ENCODE data around the gene NEK9.

NEK9 gene

GRCh38 chr14:75167325-75167724 is 40.5 kb upstream of the NEK9 start:
- no peak overlapping the region for H3K9ac ChIP-seq (ENCODE audit: low read length)
- 0 out of 2 replicates have a peak, but pooled peaks cover 4% of the 10 kb centered on the region for H4K20me1 ChIP-seq (ENCODE audit: insufficient read depth, low read length)
- no peak overlapping the region for H3K4me3 ChIP-seq (ENCODE audit: low read length)
- TF ChIP-seq CTCF (IDR thresholded peaks at IDR 0.05; ENCODE audit: low read length), result no peak
- no peak for TF ChIP-seq EZH2 (optimal IDR thresholded peaks at IDR 0.05; ENCODE audit: low read depth, low read length)
- H3K27me3 ChIP-seq (replicated peaks; ENCODE audit: insufficient read depth, low read length), result no peaks in the 10 kb centered on the region
- H3K79me2 ChIP-seq (ENCODE audit: low read length), result peaks cover 92% of the 10 kb centered on the region
- no peaks in the 10 kb centered on the region for H3K9me3 ChIP-seq (replicated peaks; ENCODE audit: insufficient read depth, low read length)
- H3K27ac ChIP-seq (ENCODE audit: low read length), result no peak overlapping the region
- no peaks in the 10 kb centered on the region for H3K36me3 ChIP-seq (replicated peaks; ENCODE audit: insufficient read depth, low read length)
- H3K9me2 ChIP-seq (replicated peaks; ENCODE audit: insufficient read depth, low read length), result no peaks in the 10 kb centered on the region
- H3K4me2 ChIP-seq (ENCODE audit: low read depth, low read length), result no peak overlapping the region
- no peak overlapping the region for H2AFZ ChIP-seq (ENCODE audit: low read length)
- no peak for DNase-seq
- H3F3A ChIP-seq (ENCODE audit: insufficient read depth, low read length), result no peaks in the 10 kb centered on the region
- H3K4me1 ChIP-seq (ENCODE audit: low read length), result no peaks in the 10 kb centered on the region

DNA sequence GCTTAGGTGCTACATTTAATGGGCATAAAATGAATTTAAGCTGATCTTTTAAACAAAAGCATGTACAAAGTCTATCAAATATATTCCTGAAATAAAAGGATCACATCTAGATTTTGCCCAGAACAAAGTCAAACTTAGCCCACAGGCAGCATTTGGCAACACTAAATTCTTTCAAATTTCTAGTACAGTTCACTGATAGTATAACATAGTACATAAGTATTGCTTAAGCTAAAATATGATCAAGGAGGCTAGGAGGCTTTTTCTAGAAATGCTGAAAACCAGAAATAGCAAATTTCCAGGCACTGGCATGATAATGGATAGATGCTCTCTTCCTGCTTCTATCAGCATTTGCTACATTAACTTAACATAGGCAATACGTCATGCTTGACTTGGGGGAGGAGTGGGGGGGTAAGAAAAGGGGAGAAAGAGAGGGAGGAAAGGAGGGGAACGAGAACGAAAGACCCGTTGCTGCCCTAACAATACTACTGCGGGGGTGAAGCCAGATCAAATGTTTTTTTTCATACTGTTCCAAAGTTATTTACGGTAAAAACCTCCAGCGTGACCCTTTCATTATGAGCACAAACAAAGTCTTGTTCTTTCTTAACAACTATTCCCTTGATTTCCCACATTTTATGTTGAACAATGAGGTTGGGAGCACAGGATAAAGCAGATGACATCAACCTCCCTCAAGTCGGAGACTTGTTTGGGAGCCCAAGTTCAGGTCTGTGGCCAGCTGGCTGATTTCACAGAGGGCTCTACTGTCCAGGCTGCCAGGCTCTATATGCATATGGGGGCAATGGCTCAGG is 38.9 kb upstream of the NEK9 start:
- Histone ChIP-seq H3K27me3 (replicated peaks; ENCODE audit: insufficient read depth, low read length) (no peaks in the 10 kb centered on the region), H3K27ac (ENCODE audit: low read length) (no peak overlapping the region), H3F3A (ENCODE audit: insufficient read depth, low read length) (no peaks in the 10 kb centered on the region), H4K20me1 (ENCODE audit: insufficient read depth, low read length) (0 out of 2 replicates have a peak, but pooled peaks cover 4% of the 10 kb centered on the region), H3K4me2 (ENCODE audit: low read depth, low read length) (no peak overlapping the region), H3K9ac (ENCODE audit: low read length) (no peak overlapping the region), H3K4me3 (ENCODE audit: low read length) (no peak overlapping the region), H3K79me2 (ENCODE audit: low read length) (peaks cover 92% of the 10 kb centered on the region), H3K36me3 (replicated peaks; ENCODE audit: insufficient read depth, low read length) (no peaks in the 10 kb centered on the region), H3K9me2 (replicated peaks; ENCODE audit: insufficient read depth, low read length) (no peaks in the 10 kb centered on the region), H3K4me1 (ENCODE audit: low read length) (no peaks in the 10 kb centered on the region), H3K9me3 (replicated peaks; ENCODE audit: insufficient read depth, low read length) (no peaks in the 10 kb centered on the region), H2AFZ (ENCODE audit: low read length) (no peak overlapping the region)
- DNase-seq, result no peak
- TF ChIP-seq CTCF (IDR thresholded peaks at IDR 0.05; ENCODE audit: low read length) (no peak), EZH2 (optimal IDR thresholded peaks at IDR 0.05; ENCODE audit: low read depth, low read length) (no peak), EZH2phosphoT487 (IDR thresholded peaks at IDR 0.05; ENCODE audit: low read length) (no peak)

GRCh38 chr14:75164809-75165208 is 38.0 kb upstream of the NEK9 start:
- Histone ChIP-seq H3K9ac (ENCODE audit: low read length) (no peak overlapping the region), H3K27me3 (replicated peaks; ENCODE audit: insufficient read depth, low read length) (no peaks in the 10 kb centered on the region), H3K79me2 (ENCODE audit: low read length) (peaks cover 91% of the 10 kb centered on the region), H3K36me3 (replicated peaks; ENCODE audit: insufficient read depth, low read length) (no peaks in the 10 kb centered on the region), H3K4me2 (ENCODE audit: low read depth, low read length) (no peak overlapping the region), H4K20me1 (ENCODE audit: insufficient read depth, low read length) (0 out of 2 replicates have a peak, but pooled peaks cover 4% of the 10 kb centered on the region), H3K4me3 (ENCODE audit: low read length) (no peak overlapping the region), H2AFZ (ENCODE audit: low read length) (no peak overlapping the region), H3K9me3 (replicated peaks; ENCODE audit: insufficient read depth, low read length) (no peaks in the 10 kb centered on the region), H3K9me2 (replicated peaks; ENCODE audit: insufficient read depth, low read length) (no peaks in the 10 kb centered on the region), H3K4me1 (ENCODE audit: low read length) (peaks cover 5% of the 10 kb centered on the region; the same call in 1 of the 2 replicates), H3F3A (ENCODE audit: insufficient read depth, low read length) (no peaks in the 10 kb centered on the region), H3K27ac (ENCODE audit: low read length) (no peak overlapping the region)
- TF ChIP-seq EZH2phosphoT487 (IDR thresholded peaks at IDR 0.05; ENCODE audit: low read length) (no peak), EZH2 (optimal IDR thresholded peaks at IDR 0.05; ENCODE audit: low read depth, low read length) (no peak), CTCF (IDR thresholded peaks at IDR 0.05; ENCODE audit: low read length) (no peak)
- DNase-seq, result no peak

All from MM.1S (cell line).